Right forelimb (tissue), 1 donor: ENCODE measurements around the gene ALG1.
"Not testable (repeated sequence)": the region's sequence is repeated elsewhere in the genome, so short reads cannot be mapped to it uniquely, and the experiment has no call there.

Experiments used
- DNase-seq: peaks from one replicate; pipeline ENCODE4 v3.0.0-alpha.2; 2018

ALG1 gene

DNA sequence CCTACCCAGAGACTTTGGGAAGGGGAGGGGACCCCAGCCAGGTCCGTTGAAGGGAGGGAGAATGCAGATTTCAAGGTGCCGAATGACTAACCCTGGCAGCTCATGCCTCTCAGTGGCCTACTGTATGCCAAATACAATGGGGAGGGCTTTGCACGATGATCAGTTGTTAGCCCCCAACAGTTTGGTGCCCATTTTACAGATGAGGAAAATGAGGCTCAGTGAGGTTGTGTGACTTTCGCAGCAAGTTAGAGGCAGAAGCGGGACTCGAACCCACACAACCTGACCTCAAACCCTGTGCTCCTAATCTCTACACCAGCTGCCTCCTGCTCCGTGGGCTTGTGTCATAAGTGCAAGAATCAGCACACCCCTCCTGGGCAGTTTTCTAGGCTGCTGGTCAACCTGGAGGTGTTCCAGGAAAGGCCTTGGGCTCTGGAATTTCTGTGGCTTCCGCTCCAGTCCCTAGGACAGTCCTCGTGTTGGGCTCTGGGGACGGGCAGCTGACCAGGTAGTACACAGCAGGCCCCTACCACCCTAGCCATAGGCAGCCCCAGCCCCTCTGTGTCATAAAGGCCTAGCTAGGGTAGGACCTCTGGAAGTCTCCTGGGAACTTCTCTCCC lies 26.0 kb upstream of the ALG1 start:
- DNase-seq = no peak

DNA sequence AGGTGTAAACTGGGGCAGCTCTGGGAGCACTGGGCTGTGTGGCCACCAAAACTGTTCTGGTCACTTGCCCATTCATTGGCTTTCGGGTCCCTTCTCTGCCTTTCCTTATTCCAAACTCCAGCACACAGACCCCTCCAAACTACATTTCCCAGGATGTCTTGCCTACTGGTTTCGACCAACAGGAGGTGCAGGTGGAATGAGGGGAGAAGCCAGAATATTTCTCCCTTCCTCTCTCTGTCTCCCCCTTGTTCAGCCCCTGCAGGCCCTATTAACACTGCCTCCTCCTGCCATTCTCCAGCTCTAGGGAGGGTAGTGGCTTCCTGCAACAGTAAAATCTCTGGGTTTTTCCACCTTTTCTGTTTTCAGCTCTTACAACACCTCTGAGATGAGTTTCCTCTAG lies 24.7 kb upstream of the ALG1 start:
- DNase-seq = no peak

DNA sequence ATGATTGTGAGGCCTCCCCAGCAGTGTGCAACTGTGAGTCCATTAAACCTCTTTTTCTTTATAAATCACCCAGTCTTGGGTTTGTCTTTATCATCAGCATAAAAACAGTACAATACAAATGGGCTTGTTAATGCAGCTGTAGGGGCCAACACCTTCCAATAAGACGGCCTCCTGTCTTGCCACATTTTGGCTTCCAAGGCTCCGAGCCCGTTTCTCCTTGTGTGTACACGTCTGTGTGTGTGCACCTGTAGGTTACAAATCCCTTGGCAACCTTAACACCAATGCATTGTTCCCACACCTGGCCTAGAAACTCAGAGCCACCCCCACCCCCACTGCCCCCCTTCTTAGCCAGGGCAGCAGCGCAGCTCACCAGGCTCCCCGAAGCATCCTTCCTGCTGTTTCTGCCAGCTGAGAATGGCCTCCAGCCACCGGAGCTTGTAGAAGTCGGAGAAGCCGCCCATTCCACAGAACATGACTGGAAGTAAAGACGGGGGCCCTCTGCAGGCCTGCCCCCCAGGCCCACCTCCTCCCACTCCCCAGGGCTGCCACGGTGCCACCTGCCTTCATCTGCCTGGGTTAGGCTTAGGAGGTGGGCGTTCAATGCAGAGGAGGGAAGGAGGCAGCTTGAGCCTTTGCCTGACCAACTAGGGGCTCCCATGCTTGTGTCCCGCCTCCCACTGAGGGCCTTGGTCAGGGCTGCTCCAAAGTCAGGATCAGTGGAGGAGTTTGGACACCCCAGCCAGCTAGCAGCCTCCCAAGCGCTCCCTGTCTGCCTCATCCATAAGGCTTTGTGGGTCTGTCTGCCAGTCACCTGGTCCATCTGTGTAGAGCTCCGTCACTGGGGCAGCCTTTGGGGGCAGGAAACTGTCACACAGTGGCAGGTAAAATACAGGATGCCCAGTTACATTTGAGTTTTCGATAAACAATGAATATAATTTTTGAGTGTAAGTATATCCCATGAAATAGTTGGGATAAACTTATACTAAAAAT lies 16.5 kb upstream of the ALG1 start:
- DNase-seq = no peak

DNA sequence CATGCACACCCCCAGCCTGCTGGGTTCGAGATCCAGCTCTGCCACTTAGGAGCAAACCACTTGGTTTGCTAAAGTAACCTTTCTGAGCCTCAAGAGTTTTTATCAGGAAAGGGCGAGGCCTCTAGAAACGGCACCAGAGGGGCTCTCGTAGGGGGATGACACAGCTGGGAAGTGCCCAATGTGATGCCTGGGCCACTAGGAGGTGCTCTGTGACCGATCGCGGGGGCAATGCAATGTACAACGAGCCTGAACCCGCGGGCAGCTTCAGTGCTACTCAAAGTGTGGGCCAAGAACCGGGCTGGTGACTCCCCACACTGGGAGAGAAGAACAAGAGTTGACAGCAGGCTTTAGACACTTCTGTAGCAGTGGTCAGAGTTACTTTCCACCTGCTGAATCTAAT lies 15.3 kb upstream of the ALG1 start:
- DNase-seq = no peak

DNA sequence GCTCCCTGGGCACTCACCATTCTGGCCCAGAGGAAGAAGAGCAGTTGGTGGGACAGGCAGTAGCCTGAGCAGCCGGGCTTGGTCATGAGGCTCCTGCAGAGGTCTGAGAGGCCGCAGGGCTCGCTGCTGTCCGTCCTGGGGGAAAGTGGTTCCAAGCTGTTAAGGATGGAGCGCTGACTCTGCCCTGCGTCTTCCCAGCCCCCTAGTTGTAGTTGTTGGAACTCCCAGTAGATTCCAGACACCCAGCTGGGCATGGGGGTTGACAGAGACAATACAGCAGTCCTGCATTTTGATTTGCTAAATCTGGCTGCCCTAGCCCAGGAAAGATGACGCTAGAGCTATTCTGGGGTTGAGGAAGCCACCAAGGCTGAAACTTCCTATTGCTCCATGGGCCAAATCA lies 13.2 kb upstream of the ALG1 start:
- no peak for DNase-seq

DNA sequence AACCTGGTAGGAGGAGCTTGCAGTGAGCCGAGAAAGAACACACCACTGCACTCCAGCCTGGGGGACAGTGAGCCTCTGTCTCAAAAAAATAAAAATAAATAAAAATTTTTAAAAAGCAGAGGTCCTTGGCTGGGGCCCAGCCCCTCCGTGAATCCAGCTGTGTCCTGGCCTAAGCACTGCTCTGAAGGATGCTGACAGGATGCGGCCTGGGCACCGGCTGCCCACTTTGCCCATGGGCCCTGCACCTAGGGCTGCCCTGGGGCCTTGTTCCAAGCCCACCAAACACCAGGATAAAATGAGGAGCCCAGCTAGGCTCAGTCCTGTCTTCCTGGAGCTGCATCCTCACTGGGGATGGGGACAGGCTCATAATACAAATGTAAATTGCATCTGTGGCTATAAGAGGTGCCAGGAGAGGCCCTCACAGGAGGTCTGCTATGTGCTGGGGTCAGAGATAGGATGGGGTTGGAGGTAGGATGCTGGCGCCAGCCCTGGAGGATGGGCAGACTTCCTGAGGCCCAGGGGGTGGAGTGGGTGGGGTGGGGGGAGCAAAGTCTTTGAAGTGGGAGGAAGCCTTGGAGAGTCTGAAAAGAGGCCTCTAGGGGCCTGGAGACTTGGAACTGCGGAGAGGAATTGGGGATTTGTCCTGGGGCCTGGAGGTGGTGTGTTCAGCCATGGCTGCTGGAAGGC lies 12.1 kb upstream of the ALG1 start:
- no peak for DNase-seq

DNA sequence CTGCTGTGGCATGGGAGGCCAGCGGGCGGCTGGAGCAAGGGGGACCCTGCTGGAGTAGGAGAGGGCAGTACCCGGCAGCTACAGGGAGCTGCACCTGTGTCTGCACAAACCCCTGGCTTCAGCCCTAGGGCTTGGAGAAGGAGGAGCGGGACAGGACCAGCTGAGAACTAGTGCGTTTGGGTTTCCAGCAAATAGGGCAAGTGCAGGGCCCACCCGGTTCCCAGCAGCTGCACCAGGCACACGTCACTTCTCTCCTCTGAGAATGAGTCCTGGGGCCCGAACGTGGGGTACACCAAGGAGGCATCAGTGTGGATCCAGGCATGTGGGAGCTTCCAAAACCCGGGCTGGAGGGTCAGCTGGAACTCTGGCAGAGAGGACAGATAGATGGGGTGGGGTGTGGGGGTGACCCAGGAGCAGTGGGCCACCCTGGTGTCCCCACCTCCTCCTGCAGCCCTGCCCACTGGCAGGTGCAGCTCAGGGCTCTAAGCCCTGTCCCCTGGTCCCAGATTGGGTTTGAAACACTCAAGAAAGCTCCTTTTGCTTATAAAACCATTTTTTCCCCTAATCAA lies 11.5 kb upstream of the ALG1 start:
- no peak for DNase-seq

DNA sequence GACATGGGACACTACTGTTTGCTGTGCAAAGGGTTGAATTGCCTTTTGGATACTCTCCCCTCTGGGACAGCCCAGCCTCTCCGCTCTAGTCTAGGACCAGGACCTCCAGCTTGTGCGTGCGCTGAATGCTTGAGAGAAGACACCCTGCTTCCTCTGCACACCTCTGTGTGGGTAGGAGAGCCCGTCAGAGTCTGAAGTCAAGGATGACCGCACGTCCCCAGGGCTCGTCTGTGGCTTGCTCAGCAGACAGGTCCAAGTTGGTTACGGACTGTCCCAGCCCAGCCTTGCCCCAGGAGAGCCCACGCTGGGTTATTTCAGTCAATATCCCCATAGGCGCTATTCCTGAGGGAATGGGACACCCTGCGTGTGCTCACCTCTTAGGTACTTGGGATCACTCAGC lies 9.6 kb upstream of the ALG1 start:
- DNase-seq = no peak

DNA sequence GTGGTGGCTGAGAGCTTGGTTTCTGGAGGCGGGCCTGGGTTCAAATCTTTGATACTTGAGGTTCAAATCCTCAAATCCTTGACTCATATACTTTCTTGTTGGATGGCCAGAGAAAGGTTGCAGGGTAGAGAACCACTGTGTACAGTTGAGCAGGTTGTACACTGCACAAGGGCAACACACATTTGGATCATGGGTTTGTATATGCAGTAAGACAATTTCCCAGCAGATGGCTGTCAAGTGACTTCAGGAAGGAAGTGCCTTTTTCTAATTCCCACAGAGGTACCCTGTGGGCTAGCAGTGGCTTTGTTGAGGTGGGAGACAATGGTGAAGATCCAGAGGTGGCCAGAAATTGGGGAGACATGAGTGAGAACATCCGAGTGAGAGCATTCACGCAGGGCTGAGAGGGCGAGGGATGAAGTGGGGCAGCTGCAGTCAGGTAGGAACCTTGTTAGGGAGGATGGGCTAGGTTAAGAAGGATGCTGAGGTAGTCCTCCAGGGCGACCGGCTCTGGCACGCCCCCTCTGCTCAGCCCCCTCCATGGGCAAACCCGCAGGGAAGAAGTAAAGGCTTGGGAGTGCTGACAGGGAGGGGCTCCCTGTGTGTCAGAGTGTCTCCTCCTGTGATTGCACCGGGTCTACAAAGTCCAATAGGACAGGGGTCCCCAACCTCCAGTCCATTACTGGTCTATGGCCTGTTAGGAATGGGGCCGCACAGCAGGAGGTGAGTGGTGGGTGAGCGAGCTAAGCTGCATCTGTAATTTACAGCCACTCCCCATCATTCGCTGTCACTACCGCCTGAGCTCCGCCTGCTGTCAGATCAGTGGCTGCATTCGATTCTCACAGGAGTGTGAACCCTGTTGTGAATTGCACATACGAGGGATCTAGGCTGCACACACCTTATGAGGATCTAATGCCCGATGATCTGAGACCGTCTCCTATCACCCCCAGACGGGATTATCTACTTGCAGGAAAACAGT lies 8.6 kb upstream of the ALG1 start:
- DNase-seq = no peak

DNA sequence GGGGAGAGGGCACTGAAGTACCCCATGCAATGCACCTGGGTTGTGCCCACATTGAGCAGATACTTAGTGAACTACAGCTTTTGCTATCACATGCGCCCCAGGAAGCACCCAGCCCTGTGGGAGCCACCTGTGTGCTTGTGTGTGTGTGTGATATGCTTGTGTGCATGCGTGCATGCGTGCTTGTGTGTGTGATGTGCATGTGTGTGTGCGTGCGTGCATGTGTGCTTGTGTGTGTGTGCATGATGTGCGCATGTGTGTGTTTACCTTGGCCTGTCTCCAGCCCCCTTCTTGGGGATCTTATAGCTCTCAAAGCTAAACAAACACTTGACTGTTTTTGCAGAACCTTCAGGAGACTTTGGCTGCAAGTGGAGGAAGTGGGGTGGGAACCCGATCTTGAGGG lies 6.7 kb upstream of the ALG1 start:
- no peak for DNase-seq

DNA sequence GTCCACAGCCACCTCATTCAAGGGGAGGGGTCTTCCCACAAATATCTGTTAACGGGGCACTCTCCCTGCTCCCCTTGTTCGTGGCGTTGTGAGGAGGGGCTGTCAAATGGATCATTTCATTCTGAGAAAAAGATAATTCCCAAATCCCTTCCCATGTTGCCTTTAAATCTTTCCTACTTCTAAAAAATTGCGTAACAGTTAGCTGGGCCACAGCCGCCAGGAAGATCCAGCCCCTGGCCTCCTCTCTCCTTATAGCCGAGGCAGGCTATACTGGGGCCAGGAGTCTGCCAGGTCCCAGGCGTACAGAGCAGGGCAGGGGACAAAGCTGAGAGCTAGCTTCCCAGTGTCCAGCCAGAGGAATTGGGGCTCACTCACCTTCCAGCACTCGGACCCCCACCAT lies 6.3 kb upstream of the ALG1 start:
- no peak for DNase-seq

DNA sequence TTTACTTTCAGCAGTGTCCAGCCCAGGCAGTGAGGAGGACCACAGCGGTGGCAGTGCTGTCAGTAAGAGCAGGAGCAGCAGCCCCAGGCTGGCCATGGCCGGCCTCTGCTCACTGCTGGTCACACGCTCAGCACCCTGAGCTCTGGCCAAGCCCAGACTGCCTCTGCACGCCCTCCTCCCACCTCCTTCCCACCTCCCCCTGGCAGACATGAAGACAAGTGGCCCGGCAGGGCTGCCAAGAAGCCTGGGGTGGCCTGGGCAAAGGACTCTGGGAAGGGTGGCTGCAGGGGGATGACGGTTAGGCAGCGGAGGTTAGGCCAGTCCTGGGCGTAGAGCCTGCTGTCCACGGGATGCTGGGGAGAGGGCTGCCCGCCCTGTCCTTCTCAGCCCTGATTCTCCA lies 5.8 kb upstream of the ALG1 start, which contains the start of gene C16orf89:
Gene C16orf89 (minus strand): TSS at position 144 of the 400 bp plus-strand sequence. CDS start 48 bp downstream, at position 96.
- DNase-seq = no peak

DNA sequence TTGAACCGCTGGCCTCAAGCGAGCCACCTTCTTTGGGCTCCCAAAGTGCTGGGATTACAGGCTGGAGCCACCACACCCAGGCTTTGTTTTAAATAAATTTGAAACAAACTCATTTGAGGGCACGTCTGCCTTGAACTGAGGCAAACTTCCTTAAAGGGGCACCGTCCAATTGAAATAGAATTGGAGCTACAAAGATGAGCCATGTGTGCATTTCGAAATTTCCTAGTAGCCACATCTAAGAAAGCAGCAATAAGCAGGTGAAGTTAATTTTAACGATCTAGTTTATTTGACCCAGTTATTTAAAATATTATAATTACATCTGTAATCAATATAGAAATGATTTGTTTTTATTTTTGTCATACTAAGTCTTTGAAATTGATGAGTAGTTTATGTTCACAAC lies 5.1 kb upstream of the ALG1 start:
- no peak for DNase-seq

DNA sequence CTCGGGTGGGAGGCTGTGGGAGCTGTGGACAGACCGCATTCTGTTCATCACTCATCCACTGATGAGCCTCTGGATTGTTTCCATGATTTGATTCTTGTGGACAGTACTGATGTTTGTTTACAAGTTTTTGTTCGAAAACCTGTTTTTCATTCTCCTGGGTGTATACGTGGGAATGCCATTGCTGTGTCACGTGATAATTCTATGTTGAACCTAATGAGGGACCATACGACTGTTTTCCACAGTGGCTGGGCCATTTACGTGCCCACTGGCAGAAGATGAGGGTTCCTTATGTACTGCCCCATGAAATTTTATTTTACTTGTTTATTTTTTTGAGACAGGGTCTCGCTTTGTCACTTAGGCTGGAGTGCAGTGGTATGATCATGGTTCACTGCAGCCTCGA lies 2.6 kb upstream of the ALG1 start:
- DNase-seq = no peak

DNA sequence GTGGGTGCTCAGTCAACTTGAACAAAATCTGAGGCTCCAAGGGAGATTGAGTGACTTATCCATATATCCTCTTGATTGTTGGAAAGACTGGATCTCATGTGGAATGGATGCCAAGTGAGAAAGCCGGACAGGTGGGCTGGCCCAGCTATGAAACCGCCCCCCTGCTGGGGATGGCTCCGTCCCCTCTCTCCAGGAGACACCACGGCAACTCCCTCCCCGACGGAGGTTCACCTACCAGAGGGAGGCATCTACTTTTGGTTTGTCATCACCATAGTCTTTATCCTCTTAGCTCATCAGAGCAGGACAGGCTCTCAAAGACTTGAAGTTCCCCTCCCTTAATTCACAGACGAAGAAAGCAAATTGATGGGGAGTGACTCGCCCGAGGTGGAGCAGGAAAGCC lies 1.8 kb upstream of the ALG1 start:
- DNase-seq = no peak

DNA sequence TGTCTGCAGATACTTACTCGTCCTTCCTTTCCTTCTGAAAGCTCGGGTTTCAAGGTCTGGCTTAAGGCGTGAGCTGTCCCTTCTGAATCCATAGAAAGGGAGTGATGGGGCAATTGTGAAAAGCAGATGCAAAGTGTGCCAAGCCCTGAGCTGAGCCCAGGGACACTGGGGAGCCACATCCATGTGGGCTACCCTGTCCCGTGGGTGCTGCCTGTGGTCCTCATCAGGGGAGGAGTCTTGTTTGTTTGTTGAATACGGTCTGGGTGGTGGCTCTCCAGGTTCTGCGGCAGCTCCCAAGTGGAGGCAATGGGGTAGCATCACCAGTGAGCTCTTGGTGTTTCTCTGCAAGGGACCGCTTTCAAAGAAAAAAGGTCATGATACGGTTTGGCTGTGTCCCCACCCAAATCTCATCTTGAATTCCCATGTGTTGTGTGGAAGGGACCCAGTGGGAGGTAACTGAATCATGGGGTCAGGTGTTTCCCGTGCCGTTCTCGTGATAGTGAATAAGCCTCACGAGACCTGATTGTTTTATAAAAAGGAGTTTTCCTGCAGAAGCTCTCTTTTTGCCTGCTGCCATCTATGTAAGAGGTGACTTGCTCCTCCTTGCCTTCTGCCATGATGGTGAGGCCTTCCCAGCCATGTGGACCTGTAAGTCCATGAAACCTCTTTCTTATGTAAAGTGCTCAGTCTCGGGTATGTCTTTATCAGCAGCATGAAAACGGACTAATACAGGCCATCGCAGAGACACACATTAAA lies 1.0 kb upstream of the ALG1 start:
- DNase-seq = no peak

DNA sequence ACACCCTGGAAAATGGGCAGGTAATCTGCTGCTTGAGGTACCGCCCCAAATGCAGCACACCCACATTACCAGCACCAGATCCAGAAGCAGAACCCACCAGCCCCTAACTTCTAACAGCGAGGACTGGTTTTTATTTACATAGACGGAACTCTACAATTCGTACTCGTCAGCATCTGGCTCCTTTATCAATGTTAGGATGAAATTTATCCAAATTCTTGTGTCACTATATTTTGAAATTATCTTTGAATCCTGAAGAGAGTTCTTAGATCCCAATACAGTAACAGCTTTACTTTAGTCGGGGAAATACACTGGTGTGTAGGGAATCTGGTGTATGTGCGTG lies 332 bp upstream of the ALG1 start:
- no peak for DNase-seq

DNA sequence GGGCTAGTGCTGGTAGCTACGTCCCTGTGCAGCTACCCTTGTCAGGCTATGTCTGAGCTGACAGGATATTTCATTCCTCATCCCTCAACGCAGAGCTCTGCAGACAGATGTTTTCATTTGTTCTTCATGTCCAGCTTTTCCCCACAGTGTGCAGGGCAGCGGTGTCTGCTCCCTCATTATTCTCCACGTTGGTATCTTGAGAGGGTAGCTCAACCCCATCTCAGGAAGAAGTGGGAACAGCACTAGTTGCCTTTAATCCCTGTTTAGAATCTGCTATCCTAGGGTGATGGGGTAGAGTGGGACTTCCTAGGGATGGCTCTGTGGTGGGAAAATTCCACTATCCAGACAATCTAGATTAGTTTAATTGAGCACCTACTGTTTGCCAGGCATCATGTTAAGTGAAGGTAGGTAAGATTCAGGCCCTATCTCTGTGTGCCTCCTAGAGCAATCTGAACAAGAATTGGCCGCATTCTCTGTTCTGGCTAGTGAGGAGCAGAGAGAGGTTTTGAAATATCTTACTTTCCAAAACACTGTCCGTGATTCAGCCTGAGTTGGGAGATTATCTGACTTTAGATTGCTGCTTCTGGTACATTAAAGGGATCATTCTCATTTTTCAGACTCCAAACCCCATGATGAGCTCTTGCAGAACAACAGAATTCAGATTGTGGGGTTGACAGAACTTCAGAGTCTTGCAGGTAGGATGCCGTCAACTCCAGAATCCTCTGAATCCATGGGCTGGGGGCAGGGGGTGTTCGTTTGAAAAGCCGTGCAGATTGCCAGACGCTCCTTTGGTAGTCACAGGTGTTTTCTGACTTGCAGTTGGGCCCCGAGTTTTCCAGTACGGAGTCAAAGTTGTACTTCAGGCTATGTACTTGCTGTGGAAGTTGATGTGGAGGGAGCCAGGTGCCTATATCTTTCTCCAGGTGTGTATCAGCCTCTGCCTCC lies 963 bp downstream of the ALG1 start:
- DNase-seq = no peak

DNA sequence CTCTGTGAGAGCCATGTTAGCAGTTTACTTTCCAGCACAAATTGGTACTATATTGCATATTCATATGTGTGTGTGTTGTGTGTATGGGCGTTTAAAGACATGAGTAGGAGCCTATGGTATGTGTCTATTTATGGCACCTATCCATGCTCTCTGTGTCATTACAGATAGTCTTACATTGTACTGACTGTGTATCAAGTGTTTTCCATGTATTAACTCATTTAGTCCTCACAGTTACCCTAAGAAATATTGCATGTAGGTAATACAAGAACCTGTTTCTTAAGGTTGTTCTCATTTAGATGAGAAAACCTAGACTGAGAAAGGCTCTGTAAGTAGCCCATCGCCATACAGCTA lies 1.6 kb downstream of the ALG1 start:
- DNase-seq = no peak

DNA sequence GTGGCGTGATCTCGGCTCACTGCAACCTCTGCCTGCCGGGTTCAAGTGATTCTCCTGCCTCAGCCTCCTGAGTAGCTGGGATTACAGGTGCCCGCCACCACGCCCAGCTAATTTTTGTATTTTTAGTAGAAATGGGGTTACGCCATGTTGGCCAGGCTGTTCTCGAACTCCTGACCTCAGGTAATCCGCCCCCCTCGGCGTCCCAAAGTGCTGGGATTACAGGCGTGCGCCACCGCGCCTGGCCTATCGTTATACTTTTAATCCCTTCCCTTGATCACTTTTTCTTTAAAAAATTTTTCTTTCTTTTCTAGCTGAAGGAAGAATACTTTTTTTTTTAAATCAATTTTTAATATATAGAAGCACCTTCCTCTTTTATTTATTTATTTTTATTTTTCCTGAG lies 2.1 kb downstream of the ALG1 start:
- DNase-seq = not testable (repeated sequence)
